HG03097 (cell line): ENCODE measurements around the gene CD82.

Source experiments
- ATAC-seq: cut with Tn5 transposase; IDR thresholded peaks from one replicate; pipeline ENCODE4 v1.9.1; 2021; ENCODE audit not compliant: unreplicated experiment, low FRiP score

The CD82 gene

DNA sequence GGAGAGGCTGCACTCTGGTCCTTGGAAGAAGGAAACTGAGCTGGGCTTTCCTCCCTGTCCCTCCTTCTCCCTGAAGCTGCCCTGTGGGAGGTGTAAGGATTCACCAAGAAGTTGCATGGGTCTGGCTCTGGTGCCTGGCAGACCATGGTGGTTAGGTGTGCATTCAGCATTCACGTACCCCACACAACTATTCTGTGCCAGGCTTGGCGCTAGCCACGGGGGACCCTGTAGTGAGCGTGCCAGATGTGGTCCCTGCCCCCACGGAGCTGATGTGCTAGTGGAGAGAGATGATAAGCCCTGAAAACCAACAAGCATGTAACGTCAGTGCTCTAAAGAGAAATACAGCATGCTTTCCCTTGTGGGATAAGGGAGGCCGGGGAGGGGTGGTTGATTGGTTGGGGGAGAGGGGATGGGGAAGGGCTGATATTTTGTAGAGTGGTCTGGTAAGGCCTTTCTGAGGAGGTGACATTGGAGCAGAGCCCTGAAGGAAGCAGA is 48.9 kb downstream of the CD82 start:
- no peak for ATAC-seq

DNA sequence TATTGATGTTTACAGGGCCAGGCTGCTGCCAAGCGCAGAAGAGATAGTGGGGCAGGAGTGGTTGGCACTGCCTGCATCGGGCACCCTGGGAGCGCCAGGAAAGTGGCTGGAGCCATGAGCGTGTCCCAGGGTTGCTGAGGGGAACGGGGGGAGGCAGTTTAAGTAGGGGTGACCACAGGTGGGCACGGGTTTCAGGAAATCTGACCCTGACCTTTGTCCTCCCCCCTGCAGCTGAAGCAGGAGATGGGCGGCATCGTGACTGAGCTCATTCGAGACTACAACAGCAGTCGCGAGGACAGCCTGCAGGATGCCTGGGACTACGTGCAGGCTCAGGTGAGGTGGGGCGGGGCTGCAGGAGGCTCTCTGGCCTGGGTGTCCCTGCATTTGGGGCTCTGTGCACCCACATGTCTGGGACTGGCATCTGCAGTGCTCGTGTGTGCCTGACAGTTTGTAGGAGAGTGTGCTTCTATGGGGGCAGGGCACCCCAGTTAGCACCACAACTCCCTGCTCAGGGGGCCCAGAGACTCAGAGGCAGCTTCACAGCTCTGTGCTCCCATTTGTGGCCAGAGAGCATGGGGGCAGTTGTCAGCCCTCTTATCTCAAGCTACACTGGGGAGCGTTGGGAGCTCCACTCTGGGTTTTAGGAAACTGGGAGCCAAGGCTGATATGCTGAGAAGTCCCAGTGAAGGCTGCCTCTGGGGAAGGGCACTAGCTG is 49.7 kb downstream of the CD82 start:
- no peak for ATAC-seq

DNA sequence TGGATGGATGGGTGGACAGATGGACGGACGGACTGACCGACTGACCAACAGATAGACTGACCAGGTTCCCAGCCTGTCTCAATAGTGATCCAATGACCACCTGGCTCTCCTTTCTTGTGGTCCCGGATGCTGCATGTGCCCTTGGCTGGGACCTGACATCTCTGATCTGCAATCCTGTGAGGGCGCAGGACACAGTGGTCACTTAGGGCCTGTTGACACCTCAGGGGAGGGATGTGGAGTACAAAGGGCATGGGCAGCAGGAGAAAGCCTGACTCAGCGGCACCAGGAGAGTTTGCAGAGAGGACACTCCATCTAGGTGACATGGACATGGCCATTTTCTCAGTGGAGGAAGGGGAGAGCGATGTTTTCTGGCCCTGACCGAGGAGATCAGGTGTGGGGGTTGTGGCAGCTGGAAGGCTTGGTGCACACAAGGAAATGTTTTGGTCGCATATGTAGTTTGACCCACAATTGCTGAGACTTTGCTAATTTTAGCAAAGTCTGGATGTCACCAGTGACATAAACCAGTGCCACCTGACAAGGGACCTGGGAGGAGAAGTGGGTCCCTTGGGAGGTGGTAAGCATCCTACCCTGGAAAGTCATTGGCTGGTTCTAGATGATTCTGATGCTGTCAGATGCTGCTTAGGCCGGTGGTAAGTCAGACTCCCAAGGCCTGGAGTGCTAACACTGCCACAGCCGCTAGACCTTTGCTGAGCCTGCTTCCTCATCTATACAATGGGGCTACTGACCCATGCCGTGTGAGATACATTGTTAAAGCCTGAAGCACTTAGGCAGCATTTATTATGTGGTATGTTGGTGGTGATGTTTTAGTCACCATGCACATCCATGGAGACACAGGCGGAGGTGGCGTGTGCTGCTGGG is 50.7 kb downstream of the CD82 start:
- ATAC-seq = no peak

DNA sequence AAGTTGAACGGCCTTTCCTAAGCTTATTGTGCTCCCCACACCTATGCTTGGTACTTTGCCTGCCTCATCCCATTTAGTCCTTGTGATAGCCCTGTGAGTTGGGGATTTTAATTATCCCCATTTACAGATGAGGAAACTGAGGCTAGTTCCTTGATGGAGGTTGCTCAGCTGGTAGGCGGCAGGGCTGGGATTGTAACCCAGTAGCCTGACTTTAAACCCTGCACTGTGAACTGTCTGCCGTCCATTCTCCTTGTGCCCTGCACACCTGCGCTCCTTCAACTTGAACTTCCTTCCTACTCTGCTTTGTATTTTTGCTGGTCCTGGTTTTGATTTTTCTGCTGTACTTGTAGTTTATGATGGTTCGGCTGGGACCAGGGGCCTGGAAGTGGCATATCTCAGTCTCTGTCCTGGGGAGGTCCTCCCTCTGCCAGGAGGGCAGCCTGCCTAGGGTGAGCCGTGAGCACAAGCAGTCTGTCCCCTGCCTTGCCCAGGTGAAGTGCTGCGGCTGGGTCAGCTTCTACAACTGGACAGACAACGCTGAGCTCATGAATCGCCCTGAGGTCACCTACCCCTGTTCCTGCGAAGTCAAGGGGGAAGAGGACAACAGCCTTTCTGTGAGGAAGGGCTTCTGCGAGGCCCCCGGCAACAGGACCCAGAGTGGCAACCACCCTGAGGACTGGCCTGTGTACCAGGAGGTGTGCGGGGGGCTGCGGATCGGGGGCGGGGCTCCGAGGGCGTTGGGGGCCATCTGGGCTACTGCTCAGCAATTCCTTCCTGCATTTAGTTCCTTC is 52.4 kb downstream of the CD82 start:
- no peak for ATAC-seq

DNA sequence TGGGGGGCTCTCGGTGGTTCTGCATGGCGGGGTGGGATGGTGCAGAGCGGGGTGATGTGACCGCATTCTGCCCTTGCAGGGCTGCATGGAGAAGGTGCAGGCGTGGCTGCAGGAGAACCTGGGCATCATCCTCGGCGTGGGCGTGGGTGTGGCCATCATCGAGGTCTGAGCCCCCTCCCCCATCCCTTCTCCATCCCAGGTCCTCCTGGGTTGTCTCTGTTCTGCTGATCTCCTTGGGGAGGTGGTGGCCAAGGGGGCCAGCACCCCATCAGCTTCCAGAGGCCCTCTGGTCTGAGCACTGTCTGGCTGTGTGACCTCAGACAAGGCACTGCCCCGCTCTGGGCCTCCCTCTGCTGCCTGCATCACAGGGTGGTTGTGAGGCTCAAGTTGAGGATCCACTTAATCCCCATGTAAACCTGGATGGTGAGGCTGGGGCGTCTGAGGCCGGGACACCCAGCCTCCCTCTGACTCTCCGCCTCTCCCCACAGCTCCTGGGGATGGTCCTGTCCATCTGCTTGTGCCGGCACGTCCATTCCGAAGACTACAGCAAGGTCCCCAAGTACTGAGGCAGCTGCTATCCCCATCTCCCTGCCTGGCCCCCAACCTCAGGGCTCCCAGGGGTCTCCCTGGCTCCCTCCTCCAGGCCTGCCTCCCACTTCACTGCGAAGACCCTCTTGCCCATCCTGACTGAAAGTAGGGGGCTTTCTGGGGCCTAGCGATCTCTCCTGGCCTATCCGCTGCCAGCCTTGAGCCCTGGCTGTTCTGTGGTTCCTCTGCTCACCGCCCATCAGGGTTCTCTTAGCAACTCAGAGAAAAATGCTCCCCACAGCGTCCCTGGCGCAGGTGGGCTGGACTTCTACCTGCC is 53.3 kb downstream of the CD82 start:
- ATAC-seq = no peak

DNA sequence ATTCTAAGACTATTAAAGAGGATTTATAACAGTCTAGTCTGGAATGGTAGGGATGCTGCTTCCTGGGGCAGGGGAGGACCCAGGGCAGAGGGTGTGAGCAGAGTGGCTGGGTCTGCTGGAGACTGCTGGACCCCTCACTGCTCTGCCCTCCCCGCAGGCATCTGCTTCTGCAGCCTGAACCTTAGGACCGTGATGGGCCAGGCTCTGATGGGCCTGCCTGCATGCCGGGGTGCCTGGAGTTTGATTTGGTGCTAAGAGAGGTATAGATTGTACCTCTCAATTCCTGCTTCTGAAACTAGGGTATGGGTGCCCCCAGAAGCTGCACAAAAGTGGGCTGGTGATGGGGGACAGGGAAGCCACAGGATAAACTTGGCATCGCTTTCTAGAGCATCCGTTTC is 54.9 kb downstream of the CD82 start:
- no peak for ATAC-seq

DNA sequence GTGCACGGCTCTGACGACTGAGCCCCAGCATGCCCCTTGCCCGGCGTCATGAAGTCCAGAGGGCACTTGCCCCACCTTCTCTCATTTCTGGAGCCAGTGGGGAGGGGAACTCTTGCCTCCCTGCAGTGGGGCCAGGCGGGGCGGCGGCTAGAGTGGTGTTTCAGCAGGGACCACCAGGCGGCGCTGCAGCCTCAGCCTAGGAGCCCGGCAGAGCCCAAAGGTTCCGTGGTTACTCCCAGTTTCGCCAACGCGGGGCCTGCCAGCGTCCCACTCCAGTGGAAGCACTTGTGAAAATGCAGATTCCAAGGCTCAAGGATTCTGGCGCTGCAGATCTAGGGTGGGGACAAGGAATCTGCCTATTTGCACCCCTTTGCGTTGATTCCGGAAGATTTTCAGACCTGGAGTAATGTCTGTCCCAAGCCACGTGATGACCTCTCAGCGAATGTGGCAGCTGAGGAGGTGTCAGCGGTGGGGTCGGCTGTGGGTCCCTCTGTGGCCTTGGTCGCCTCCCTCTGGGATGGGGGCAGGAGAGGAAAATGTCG is 55.7 kb downstream of the CD82 start:
- no peak for ATAC-seq

DNA sequence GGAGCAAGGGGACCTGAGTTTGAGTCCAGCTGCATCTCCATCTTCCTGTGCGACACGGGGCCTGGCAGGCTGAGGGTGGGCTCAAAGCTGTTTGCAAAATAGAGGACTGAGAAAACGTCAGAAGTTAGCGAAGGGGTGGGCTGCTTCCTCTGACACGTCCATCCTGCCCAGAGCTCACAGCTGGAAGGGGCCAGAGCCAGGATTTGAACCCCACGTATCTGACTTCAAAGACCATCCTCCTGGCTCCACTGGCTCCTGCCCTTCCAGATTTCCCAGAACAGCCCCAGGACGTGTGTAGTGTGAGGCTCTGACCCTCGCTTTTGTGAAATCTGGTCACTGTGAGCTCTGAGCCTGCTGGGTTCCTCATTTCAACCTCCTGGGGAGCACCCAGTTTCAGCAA is 56.3 kb downstream of the CD82 start:
- ATAC-seq = no peak

DNA sequence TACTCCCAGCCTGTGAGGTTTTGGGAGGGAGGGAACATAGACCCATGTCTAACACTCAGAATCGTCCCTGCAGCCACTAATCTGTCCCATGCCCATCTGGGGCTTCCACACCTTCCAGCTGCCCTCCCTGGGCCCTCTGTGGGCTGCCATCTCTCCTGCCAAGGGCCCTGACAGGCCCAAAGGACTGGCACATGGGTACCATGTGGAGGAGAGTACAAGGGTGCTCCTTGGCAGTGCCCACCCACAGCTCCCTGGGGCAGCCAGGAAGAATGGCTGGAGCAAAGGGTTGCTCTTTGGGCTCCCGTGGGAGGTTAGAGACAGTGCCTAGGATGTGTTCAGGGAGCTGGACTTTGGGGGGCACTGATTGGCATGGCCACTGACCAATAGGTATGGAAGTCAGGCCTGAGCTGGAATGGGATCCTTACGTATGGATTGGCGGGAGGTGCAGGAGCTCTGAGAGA is 56.8 kb downstream of the CD82 start:
- no peak for ATAC-seq

DNA sequence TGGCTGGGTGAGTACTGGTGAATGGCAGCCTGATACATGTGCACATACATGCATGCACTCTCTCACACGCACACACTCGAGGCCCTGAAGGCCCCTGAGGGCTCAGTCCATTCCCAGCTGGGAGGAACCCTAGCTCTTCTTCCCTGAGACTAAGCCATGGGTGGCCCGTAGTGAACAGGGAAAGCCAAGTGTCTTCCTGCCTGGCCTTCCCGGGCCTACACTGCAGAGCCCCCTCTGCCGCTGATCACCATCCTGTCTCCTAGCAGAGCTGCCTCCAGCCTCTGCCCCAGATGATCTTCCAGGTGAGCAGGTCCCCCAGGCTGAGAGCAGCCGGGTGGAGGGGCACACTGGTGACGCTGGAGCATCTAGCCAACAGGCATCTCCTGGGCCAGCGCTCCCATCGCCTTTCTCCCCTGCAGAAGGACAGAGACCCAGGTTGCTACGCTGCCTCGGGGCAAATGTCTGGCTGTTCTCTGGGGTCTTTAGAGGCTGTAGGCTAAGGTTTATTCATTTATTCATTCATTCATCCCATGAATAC is 57.3 kb downstream of the CD82 start:
- no peak for ATAC-seq

DNA sequence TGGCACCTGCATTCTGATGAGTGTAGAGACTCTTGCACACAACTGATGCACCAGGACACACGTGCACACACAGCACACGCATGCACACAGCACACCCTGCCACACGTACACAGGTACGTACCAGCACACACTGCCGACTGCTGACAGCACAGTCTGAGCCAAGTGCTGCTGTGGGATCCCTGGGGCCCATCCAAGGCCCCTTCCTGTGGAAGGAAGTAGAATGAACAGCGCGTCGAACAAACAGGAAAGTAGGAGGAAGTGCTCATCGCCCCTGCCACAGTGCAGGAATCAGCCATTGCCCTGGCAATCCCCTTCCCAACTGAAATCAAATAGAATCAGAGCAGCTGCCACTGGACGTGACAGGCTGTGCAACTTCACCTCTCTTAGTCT is 57.9 kb downstream of the CD82 start:
- no peak for ATAC-seq

DNA sequence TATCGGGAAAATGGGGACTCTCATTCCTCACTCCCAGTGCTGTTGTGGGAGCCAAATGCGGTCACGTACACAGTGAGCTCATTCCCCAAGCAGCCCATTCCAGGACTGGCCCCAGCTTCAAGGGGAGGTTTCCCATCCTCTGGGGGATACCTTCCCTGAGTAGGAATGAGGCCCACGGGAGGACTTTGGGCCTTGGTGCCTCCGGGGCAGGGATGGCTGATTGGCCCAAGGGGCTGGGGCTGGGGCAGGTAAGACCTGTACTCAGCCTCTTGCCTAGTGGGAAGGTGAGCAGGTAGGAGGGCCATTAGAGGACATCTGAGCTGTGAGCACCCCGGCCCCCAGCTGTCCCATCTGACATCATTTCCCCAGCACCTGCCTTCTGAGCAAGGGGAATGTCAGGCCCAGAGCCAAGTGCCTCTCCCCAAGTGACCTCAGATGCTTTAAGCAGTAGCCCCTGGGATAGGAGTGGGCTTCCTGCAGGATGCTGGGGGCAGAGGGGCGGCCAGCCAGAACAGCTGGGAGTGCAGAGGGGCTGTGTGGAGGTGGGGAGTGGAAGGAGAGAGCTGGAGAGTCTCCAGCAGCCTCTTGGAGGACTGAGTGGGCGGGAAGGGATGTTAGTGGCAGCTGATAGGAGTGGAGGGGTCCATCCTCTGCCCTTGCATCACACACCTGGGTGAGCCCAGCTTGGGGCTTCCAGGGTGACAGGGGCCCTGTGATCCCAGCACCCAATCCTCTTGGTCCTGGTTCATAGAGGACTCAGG is 58.4 kb downstream of the CD82 start:
- no peak for ATAC-seq

DNA sequence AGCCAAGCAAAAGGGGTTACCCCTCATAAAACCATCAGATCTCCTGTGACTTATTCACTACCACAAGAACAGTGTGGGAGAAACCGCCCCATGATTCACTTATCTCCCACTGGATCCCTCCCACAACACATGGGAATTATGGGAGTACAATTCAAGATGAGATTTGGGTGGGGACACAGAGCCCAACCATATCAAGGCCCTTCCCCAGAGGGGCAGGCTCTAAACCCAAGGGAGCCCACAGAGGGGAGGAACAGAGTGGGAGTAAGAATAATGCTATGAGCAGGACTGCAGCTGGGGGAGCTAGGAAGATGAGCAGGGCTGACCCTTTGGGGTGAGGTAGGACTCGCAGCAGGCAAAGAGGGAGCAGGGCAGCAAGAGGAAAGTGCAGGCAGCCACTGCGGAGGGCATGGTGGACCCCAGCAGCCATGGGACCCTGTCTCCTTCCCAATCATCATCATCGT is 59.3 kb downstream of the CD82 start:
- no peak for ATAC-seq

DNA sequence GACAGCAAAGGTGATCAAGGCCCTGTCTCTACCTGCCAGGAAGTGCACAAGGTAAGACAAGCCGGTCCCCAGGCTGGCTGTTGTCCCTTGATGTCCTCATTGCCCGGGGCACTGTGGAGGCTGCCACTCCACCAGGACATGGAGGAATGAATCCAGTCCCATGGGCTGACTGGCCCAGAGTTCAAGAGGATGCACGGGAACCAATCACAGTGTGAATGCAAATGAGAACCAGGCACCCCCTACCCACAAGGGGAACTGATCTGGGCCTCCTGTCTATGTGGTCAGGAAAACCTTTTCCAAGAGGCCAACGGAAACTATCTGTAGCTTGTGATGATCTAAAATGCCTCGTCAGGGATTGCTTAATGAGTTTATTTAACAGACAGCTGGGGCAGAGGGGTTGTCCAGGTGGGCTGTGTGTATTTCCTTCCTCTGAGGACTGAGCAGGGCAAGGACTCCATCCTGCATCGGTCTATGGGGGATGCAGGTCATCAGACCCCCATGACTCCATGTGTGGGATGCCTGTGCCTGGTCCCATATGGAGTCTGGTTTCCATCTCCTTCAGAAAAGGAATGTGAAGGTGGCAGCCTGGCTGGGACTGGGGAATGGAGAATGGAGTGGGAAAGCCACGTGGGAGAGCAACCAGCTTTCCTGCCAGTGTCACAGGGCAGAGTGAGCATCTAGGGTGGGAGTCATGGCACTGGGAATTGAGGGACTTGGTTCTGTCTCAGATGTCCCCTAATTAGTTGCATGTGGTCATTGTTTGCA is 60.5 kb downstream of the CD82 start:
- no peak for ATAC-seq

DNA sequence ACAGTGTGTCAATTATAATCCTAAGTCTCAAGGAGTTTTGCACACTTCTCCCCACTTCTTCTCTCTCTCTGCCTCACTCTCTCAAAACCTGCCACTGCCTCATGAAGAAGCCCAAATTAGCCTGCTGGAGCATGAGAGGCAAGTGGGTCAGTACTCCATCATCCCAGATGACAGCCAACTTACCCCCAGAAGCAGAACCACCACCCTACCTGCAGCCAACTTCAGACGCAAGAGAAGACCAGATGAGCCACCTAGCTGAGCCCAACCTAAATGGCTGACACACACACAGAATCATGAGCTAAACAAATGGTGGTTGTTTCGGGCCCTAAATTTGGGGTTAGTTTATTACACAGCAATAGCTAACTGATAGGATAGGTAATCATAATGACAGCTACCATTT is 61.2 kb downstream of the CD82 start:
- no peak for ATAC-seq

DNA sequence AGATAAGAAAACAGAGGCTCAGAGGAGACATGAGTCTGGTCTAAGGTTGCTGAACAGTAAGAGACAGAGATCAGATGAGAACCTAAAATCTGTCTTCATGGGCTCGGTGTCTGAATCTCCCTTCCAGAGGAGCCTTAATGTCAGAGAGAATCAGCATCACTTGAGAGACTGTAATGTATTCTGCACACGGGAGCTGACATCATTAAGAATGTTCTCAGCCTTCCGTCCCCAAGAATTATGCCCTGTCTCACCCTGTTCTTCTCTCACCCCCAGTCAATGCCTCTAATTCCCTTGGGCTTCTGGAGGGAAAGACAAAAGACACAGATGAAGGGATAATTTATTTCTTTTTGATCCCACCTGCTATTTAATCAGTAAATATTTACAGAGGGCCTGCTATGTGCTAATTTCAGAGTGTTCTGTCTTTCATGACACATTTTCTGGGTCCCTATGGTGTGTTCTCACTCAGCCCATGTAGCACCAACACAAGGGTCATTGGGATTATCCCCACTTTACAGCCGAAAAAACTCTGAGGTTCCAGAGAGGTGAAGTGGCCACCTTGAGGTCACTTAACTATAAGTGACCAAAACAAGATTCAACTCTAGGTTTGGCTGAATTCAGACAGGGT is 61.8 kb downstream of the CD82 start:
- ATAC-seq = no peak

DNA sequence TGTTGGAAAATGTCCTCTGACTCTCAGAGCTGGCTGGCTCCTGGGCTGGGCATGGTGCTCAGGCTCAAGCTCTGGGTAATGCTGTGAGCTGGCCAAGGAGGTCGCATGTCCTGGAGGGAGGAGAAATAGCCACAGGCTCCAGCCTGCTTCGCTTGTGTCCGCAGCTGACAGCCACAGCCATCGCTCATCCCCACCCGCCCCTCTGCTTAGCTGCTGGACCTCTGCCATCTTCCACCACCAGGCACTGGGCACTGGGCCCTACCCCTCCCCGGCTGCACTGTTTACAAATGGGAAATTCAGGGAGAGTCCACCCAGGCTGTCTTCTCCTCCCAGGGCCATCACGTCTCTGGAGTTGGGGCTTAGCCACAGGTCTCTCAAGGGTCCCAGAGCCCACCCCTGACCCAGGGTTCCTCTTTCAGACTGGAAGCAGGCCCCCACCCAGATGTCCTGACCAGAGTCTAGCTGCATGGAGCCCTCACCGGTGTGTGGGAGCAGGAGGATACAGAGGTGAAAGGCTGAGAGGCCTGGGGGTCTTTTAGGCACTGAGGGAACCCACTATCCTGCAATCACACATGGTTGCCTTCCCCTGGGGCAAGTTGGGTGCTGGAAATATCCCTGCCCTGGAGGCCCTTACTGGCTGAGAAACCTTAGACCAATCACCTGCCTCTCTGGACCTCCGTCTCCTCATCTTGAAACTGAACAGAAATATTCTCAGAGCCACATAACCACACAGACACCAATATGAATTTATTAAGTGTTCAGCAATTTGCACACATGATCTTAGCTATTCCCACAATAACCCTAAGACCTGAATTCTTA is 62.7 kb downstream of the CD82 start:
- no peak for ATAC-seq
